Upper lobe of right lung (tissue), 1 donor: ENCODE data around the gene RPS6KA6. TPM values are rescaled to one million over a fixed set of nuclear protein-coding genes. Genes with fewer than 3 reads are reported as not detected.
A peak's percentile ranks its signal among the peaks of the same experiment; 100 is the strongest.

Experiments
- ATAC-seq: fragments of 200-7000 bp; cut with Tn5 transposase; one replicate; pipeline ENCODE4 v1.9.1; 2020; ENCODE audit warnings: mild to moderate bottlenecking, moderate library complexity
- DNase-seq: peaks from one replicate; pipeline ENCODE4 v3.0.0-alpha.2; 2020
- H3K27ac ChIP-seq: fragments of 200-600 bp; one replicate; pipeline ENCODE4 v1.8.0; 2022
- H3K27me3 ChIP-seq: fragments of 200-600 bp; one replicate; pipeline ENCODE4 v1.8.0; 2022; ENCODE audit warnings: mild to moderate bottlenecking
- H3K36me3 ChIP-seq: fragments of 200-600 bp; one replicate; pipeline ENCODE4 v1.8.0; 2022
- H3K4me1 ChIP-seq: fragments of 200-600 bp; one replicate; pipeline ENCODE4 v1.8.0; 2022
- H3K4me3 ChIP-seq: fragments of 200-600 bp; one replicate; pipeline ENCODE4 v1.8.0; 2022; ENCODE audit warnings: mild to moderate bottlenecking
- H3K9me3 ChIP-seq: fragments of 200-600 bp; one replicate; pipeline ENCODE4 v1.8.0; 2022
- intact Hi-C: fragments of 100-400 bp; cut with DNase I; formaldehyde crosslinking; loops from one replicate; pipeline ENCODE4 v1.11.0; 2022
- total RNA-seq: library from RNA; stranded (reverse); fragmentation: NEBNext Ultra II Directional; extraction: Animal tissue kit (Norgen Biotek cat#: 25700); gene quantifications from one replicate; pipeline ENCODE4 v1.2.1, GENCODE V29; 2021
- TF ChIP-seq, protein P1 (sequence below): fragments of 200-600 bp; IDR thresholded peaks from one replicate; pipeline ENCODE4 v1.8.0; 2022; ENCODE audit warnings: antibody characterized with exemption
- donor health status: DM: no; HTN: yes; CAD: no; lungs with severe emphysema.

RPS6KA6 gene
- total RNA-seq, 1 donor from 2014 or later: 2.4 TPM

DNA sequence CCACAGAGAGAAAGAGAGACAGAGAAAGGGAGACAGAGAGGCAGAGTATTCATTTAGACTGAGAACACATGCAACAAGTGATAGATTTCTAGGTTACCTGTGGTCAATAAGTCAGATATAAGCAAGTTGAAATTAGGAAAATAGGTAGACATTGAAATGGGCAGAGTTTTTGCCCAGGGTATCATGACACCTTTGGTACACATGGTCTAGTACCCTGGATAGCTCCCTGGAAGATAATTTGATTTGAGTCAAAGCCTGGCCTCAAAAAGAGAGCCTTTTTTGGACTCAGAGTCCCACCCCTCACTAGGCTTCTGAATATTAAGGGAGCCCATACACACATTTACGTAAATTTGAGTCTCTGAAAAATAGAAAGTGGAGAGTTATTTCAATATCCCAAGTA is 4.0 kb upstream of the RPS6KA6 start:
- ATAC-seq (no peak), DNase-seq (no peak)
- TF ChIP-seq, protein P1, sequence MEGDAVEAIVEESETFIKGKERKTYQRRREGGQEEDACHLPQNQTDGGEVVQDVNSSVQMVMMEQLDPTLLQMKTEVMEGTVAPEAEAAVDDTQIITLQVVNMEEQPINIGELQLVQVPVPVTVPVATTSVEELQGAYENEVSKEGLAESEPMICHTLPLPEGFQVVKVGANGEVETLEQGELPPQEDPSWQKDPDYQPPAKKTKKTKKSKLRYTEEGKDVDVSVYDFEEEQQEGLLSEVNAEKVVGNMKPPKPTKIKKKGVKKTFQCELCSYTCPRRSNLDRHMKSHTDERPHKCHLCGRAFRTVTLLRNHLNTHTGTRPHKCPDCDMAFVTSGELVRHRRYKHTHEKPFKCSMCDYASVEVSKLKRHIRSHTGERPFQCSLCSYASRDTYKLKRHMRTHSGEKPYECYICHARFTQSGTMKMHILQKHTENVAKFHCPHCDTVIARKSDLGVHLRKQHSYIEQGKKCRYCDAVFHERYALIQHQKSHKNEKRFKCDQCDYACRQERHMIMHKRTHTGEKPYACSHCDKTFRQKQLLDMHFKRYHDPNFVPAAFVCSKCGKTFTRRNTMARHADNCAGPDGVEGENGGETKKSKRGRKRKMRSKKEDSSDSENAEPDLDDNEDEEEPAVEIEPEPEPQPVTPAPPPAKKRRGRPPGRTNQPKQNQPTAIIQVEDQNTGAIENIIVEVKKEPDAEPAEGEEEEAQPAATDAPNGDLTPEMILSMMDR: no peak
- no peaks in the 10 kb centered on the region for H3K4me1 ChIP-seq
- H3K27ac ChIP-seq: no peak overlapping the region
- intact Hi-C loops: no loop called here
- H3K4me3 ChIP-seq: no peak overlapping the region
- H3K27me3 ChIP-seq: no peaks in the 10 kb centered on the region
- no peaks in the 10 kb centered on the region for H3K9me3 ChIP-seq
- no peaks in the 10 kb centered on the region for H3K36me3 ChIP-seq

DNA sequence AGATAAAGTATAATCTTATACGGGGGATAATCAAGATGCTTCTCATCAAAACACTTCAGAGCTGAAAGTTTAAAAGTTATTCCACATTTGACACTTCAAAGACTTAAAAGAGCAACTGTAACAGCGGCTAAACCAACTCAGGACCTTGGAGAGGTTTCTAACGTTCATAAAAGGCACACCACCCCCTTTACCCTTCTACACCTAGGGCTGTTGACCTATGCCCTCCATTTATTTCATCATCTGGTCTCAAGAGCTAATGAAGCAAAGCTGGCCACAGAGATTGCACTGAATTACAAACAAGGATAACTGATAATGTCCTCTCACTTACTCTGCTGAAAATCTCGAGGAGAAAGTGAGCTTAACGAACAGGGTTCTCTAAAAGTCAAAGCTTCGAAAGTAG is 1.1 kb upstream of the RPS6KA6 start:
- H3K27me3 ChIP-seq: no peaks in the 10 kb centered on the region
- H3K4me1 ChIP-seq: no peaks in the 10 kb centered on the region
- intact Hi-C loops: no loop called here
- DNase-seq: no peak
- no peak overlapping the region for H3K27ac ChIP-seq
- H3K4me3 ChIP-seq: no peak overlapping the region
- H3K9me3 ChIP-seq: no peaks in the 10 kb centered on the region
- TF ChIP-seq, protein P1: no peak
- ATAC-seq: no peak
- no peaks in the 10 kb centered on the region for H3K36me3 ChIP-seq

DNA sequence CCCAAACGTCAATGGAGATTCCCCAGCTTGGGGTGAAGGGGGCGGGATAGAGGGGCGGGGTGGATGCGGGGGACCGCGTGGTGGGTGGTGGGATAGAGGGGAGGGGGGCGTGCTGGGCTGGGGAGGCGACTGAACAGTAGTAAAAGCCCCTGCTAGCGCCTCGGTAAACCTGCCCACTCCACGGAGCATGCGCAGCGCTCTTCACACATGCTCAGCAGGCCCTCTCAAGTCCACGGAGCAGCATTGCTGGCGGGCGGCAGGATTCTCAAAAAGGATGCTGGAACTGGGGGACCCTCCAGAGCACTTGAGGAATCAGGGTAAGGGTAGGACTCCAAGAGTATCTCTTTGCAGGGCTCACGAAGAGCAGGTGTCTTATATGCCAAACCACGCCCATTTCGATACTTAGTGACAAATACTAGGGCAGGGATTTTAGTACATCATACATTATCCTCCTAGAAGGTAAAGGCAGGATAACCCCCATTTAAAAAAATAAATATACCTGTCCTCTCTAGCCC is 378 bp upstream of the RPS6KA6 start:
- intact Hi-C loops: no loop called here
- TF ChIP-seq, protein P1: no peak
- no peak overlapping the region for H3K27ac ChIP-seq

DNA sequence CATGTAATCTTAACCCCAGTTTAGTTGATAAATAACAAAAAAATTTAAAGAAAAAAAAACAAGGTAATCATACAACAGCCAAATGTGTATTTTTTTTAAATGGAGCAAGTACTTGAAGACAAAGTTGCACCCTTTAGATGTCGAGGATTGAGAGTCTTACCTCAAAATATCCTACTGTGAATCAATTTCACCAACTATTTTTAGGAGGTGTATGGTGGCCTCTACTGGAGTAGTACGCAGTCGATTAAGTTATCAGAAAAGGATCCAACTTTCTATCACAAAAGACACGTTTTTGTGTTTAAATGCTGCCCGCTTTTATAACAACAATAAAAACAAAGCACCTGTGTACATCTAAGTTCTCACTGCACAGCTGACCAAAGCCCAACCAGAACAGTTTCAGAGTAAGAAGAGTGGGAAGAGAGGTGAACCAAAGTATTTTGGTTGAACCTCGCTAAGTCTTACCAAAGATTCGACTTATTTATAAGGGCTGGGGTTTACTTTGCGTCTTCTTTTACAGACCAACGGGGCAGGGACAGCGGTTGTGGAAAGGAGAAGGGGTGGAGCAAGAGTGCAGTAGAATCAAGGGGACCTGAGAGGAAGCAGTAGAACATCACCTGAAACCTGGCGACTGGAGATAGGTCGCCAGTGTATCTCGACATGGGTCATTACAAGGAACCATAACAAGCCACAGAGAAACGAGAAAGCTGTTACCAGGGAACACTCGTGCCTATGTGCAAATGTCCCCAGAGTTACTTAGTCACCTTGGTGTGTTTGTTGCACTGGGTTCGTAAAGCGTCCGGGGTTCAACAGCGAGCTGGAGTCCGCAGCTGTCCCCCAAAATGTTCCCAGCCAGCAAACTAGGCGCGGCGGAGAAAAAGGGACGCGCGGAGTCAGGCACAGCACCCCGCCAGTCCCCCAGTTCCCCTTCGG is 1.1 kb downstream of the RPS6KA6 start:
- peak overlapping the region; percentile 53 for H3K4me3 ChIP-seq
- no peaks in the 10 kb centered on the region for H3K36me3 ChIP-seq
- H3K4me1 ChIP-seq: no peaks in the 10 kb centered on the region
- DNase-seq: no peak
- no peak overlapping the region for H3K27ac ChIP-seq
- no peaks in the 10 kb centered on the region for H3K27me3 ChIP-seq
- H3K9me3 ChIP-seq: no peaks in the 10 kb centered on the region
- TF ChIP-seq, protein P1: no peak
- ATAC-seq: peak; percentile 14
- intact Hi-C loops: no loop called here

More for the DNA sequence above, 378 bp upstream of the RPS6KA6 start:
- no peaks in the 10 kb centered on the region for H3K27me3 ChIP-seq
- peak overlapping the region; percentile 53 for H3K4me3 ChIP-seq
- H3K4me1 ChIP-seq: no peaks in the 10 kb centered on the region
- ATAC-seq: peak; percentile 78
- H3K9me3 ChIP-seq: no peaks in the 10 kb centered on the region
- peak; percentile 76 for DNase-seq
- H3K36me3 ChIP-seq: no peaks in the 10 kb centered on the region

DNA sequence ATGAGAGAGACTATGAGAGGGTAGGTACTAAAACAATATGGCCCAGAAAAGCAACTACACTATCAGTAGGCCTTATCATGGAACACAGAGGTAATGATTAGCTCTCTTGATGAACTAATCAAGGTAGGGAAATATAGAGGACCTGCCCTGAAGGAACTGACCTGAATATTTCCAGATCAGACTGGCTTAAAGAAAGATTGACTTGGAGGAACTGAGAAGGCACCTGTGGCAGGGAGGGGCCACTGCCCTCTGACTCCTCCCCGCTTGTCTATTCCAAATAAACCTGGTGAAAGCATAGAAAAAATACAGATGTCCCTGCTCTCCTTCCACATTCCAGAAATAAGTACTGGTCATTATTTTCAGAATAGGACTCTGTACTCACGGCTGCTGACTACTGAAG is 5.5 kb downstream of the RPS6KA6 start:
- intact Hi-C loops: no loop called here
- Histone ChIP-seq H3K4me3 (no peak overlapping the region), H3K9me3 (no peaks in the 10 kb centered on the region), H3K27me3 (no peaks in the 10 kb centered on the region), H3K4me1 (no peaks in the 10 kb centered on the region), H3K36me3 (no peaks in the 10 kb centered on the region), H3K27ac (no peak overlapping the region)
- TF ChIP-seq, protein P1: no peak
- ATAC-seq (no peak), DNase-seq (no peak)
